GM21526 (cell line): Measurements from ENCODE around the gene P2RY6.
A peak's percentile ranks its signal among the peaks of the same experiment; 100 is the strongest.

Experiments
- ATAC-seq: cut with Tn5 transposase; IDR thresholded peaks from one replicate; pipeline ENCODE4 v1.9.1; 2021; ENCODE audit warnings: moderate library complexity; ENCODE audit not compliant: unreplicated experiment, low FRiP score

The P2RY6 gene

GRCh38 chr11:73312036-73312435, 39.9 kb downstream of the P2RY6 start:
- ATAC-seq: no peak

GRCh38 chr11:73312851-73313327, 40.8 kb downstream of the P2RY6 start:
- no peak for ATAC-seq

GRCh38 chr11:73313652-73314051, 41.5 kb downstream of the P2RY6 start:
- ATAC-seq: no peak

- no peak for ATAC-seq
These were observed 42.2 kb downstream of the P2RY6 start for GRCh38 chr11:73314117-73314961.

GRCh38 chr11:73315293-73316020, 43.3 kb downstream of the P2RY6 start:
- no peak for ATAC-seq

GRCh38 chr11:73316422-73316821, 44.3 kb downstream of the P2RY6 start:
- ATAC-seq: no peak

GRCh38 chr11:73317373-73317772, 45.2 kb downstream of the P2RY6 start:
- ATAC-seq: no peak

- ATAC-seq: no peak
These were observed 45.7 kb downstream of the P2RY6 start for GRCh38 chr11:73317803-73318202.

- ATAC-seq: no peak
These were observed 46.4 kb downstream of the P2RY6 start for GRCh38 chr11:73318501-73319011.

- ATAC-seq: no peak
These were observed 48.8 kb downstream of the P2RY6 start for GRCh38 chr11:73320763-73321603.

GRCh38 chr11:73321604-73322381, 49.7 kb downstream of the P2RY6 start:
- ATAC-seq: no peak

- no peak for ATAC-seq
These were observed 50.5 kb downstream of the P2RY6 start for GRCh38 chr11:73322382-73323306.

GRCh38 chr11:73323464-73323863, 51.3 kb downstream of the P2RY6 start:
- no peak for ATAC-seq

GRCh38 chr11:73324116-73324515, 52.0 kb downstream of the P2RY6 start:
- ATAC-seq: no peak

GRCh38 chr11:73324665-73325035, 52.5 kb downstream of the P2RY6 start:
- ATAC-seq: no peak

- peak; percentile 46 for ATAC-seq
These were observed 53.2 kb downstream of the P2RY6 start for GRCh38 chr11:73325036-73325981.

GRCh38 chr11:73326929-73327811, 55.0 kb downstream of the P2RY6 start:
- no peak for ATAC-seq
